H1 (cell line): ENCODE data around the gene STRIP2. TPM values are rescaled to one million over a fixed set of nuclear protein-coding genes. Genes with fewer than 3 reads are reported as not detected.

Experiments
- CTCF ChIA-PET: fragments of 300-600 bp; sonication (Branson Sonifier 250); formaldehyde crosslinking; loops from one replicate; lab custom pipeline; 2021; ENCODE audit not compliant: partially characterized antibody; lab: Charles Lee
- POLR2A ChIA-PET: fragments of 300-600 bp; sonication (Branson Sonifier 250); formaldehyde crosslinking; loops from one replicate; lab custom pipeline; 2021; ENCODE audit warnings: inconsistent platforms; ENCODE audit not compliant: partially characterized antibody; lab: Charles Lee
- DNase-seq, 2 experiments: peaks; one replicate each; pipeline versions ENCODE4 v3.0.0 to v3.0.0-alpha.2; 2010 to 2022; ENCODE audit warnings: low spot score in 2 of 2, low read depth in 1 of 2, mixed read lengths in 1 of 2
- FAIRE-seq: peaks from 2 replicates; lab custom pipeline; 2011; peaks lifted over from hg19 to GRCh38; lab: Jason Lieb, UNC
- H2AFZ ChIP-seq: 2 replicates; pipeline ENCODE4 v1.8.1; 2012; ENCODE audit warnings: low read length, inconsistent platforms
- H2AK5ac ChIP-seq: 2 replicates; pipeline ENCODE4 v1.6.1; 2013; ENCODE audit warnings: low read depth, low read length
- H2BK120ac ChIP-seq: replicated peaks from 2 replicates; pipeline ENCODE3; 2013; ENCODE audit warnings: low read depth, low read length, inconsistent platforms
- H2BK12ac ChIP-seq: 2 replicates; pipeline ENCODE4 v1.6.1; 2013; ENCODE audit warnings: low read depth, low read length
- H2BK15ac ChIP-seq: 2 replicates; pipeline ENCODE4 v1.6.1; 2013; ENCODE audit warnings: low read length
- H2BK20ac ChIP-seq: 2 replicates; pipeline ENCODE4 v1.6.1; 2013; ENCODE audit warnings: low read length
- H2BK5ac ChIP-seq: 2 replicates; pipeline ENCODE4 v1.6.1; 2013; ENCODE audit warnings: low read depth, low read length
- H3K14ac ChIP-seq: 2 replicates; pipeline ENCODE4 v1.6.1; 2013; ENCODE audit warnings: inconsistent platforms; ENCODE audit not compliant: insufficient read length
- H3K18ac ChIP-seq: 2 replicates; pipeline ENCODE4 v1.6.1; 2013; ENCODE audit warnings: low read length; ENCODE audit errors: extremely low read depth
- H3K23ac ChIP-seq: 2 replicates; pipeline ENCODE4 v1.6.1; 2013; ENCODE audit warnings: inconsistent platforms; ENCODE audit not compliant: insufficient read length
- H3K23me2 ChIP-seq: 2 replicates; pipeline ENCODE4 v1.6.1; 2013; ENCODE audit warnings: low read depth, low read length
- H3K27ac ChIP-seq: 2 replicates; pipeline ENCODE4 v1.6.1; 2011; ENCODE audit warnings: low read depth, low read length, inconsistent platforms
- H3K27me3 ChIP-seq, 4 experiments: replicated peaks in 1 of 4; 1 replicate in 1 of 4; 2 replicates in 3 of 4; pipeline versions ENCODE4 v1.6.1 to v1.8.1; 2011 to 2013; ENCODE audit warnings: low read length in 3 of 4, mild to moderate bottlenecking in 3 of 4, inconsistent platforms in 2 of 4, mixed read lengths in 2 of 4, moderate library complexity in 1 of 4; ENCODE audit not compliant: control insufficient read depth in 3 of 4, insufficient read depth in 3 of 4; ENCODE audit errors: extremely low read depth in 1 of 4
- H3K36me3 ChIP-seq, 4 experiments: 2 replicates each; pipeline versions ENCODE4 v1.6.1 to v1.8.1; 2011 to 2013; ENCODE audit warnings: mild to moderate bottlenecking in 4 of 4, low read length in 3 of 4, moderate library complexity in 2 of 4, control low read depth in 1 of 4, inconsistent platforms in 1 of 4; ENCODE audit not compliant: insufficient read depth in 4 of 4, control insufficient read depth in 2 of 4
- H3K4ac ChIP-seq: replicated peaks from 2 replicates; pipeline ENCODE3; 2013; ENCODE audit warnings: low read length, low read depth, mixed read lengths, inconsistent platforms; ENCODE audit not compliant: insufficient read length
- H3K4me1 ChIP-seq, 4 experiments: replicated peaks in 1 of 4; 1 replicate in 1 of 4; 2 replicates in 3 of 4; pipeline versions ENCODE4 v1.6.1 to v1.8.1; 2011 to 2013; ENCODE audit warnings: low read length in 3 of 4, inconsistent platforms in 2 of 4, mixed read lengths in 1 of 4; ENCODE audit not compliant: insufficient read depth in 4 of 4, control insufficient read depth in 3 of 4
- H3K4me2 ChIP-seq, 2 experiments: 2 replicates each; pipeline versions ENCODE4 v1.6.1 to v1.8.1; 2011 to 2013; ENCODE audit warnings: low read depth in 2 of 2, low read length in 2 of 2, control low read depth in 1 of 2, inconsistent platforms in 1 of 2, mild to moderate bottlenecking in 1 of 2; ENCODE audit not compliant: insufficient read depth in 1 of 2
- H3K4me3 ChIP-seq, 4 experiments: fragments of 200-600, 300-600 bp in 1 of 4; sonication (generic), shearing (Covaris generic), sonication (Bioruptor Twin) in 1 of 4; 2 replicates each; pipeline versions ENCODE4 v1.5.1 to v1.8.1; 2011 to 2016; ENCODE audit warnings: low read length in 4 of 4, low read depth in 3 of 4, control low read depth in 2 of 4, inconsistent platforms in 2 of 4, mild to moderate bottlenecking in 2 of 4, mixed read lengths in 1 of 4, moderate library complexity in 1 of 4; ENCODE audit not compliant: insufficient read depth in 2 of 4; ENCODE audit errors: extremely low read depth in 1 of 4
- H3K56ac ChIP-seq: replicated peaks from 2 replicates; pipeline ENCODE3; 2013; ENCODE audit warnings: low read depth, mild to moderate bottlenecking, mixed read lengths, low read length, inconsistent platforms; ENCODE audit not compliant: insufficient read length
- H3K79me1 ChIP-seq: 2 replicates; pipeline ENCODE4 v1.6.1; 2013; ENCODE audit warnings: low read depth, low read length, control low read depth
- H3K79me2 ChIP-seq, 2 experiments: 2 replicates each; pipeline versions ENCODE4 v1.6.1 to v1.8.1; 2012 to 2013; ENCODE audit warnings: low read length in 2 of 2, mild to moderate bottlenecking in 2 of 2, inconsistent platforms in 1 of 2; ENCODE audit not compliant: insufficient read depth in 2 of 2, control insufficient read depth in 1 of 2
- H3K9ac ChIP-seq, 4 experiments: replicated peaks in 1 of 4; 1 replicate in 1 of 4; 2 replicates in 3 of 4; pipeline versions ENCODE4 v1.6.1 to v1.8.1; 2011 to 2013; ENCODE audit warnings: low read depth in 3 of 4, low read length in 3 of 4, control low read depth in 2 of 4, mild to moderate bottlenecking in 2 of 4, moderate library complexity in 2 of 4, inconsistent platforms in 1 of 4; ENCODE audit errors: extremely low read depth in 1 of 4
- H3K9me3 ChIP-seq, 2 experiments: 2 replicates each; pipeline versions ENCODE4 v1.6.1 to v1.8.1; 2012 to 2013; ENCODE audit warnings: mild to moderate bottlenecking in 2 of 2, moderate library complexity in 2 of 2, control low read depth in 1 of 2, inconsistent platforms in 1 of 2, low read depth in 1 of 2, low read length in 1 of 2, mixed read lengths in 1 of 2; ENCODE audit not compliant: insufficient read depth in 2 of 2
- H4K20me1 ChIP-seq, 2 experiments: replicated peaks in 1 of 2; 2 replicates each; pipeline versions ENCODE3 to v1.8.1; 2011 to 2013; ENCODE audit warnings: inconsistent platforms in 2 of 2, low read length in 2 of 2, mild to moderate bottlenecking in 1 of 2; ENCODE audit not compliant: insufficient read depth in 2 of 2, control insufficient read depth in 1 of 2
- H4K5ac ChIP-seq: 2 replicates; pipeline ENCODE4 v1.6.1; 2013; ENCODE audit warnings: low read length, low read depth, mixed read lengths, inconsistent platforms; ENCODE audit not compliant: insufficient read length
- H4K8ac ChIP-seq: 2 replicates; pipeline ENCODE4 v1.8.0; 2013; ENCODE audit warnings: mild to moderate bottlenecking, moderate library complexity, low read length, inconsistent platforms; ENCODE audit not compliant: insufficient read depth; ENCODE audit errors: extremely low read depth
- H4K91ac ChIP-seq: replicated peaks from 2 replicates; pipeline ENCODE3; 2013; ENCODE audit warnings: low read length, mixed read lengths, inconsistent platforms; ENCODE audit not compliant: insufficient read length
- BACH1 ChIP-seq: IDR thresholded peaks from 2 replicates; pipeline ENCODE4 v1.6.1; 2012; ENCODE audit warnings: low read length, improper control_type of control experiment
- CEBPB ChIP-seq: IDR thresholded peaks from 2 replicates; pipeline ENCODE4 v1.6.1; 2012; ENCODE audit warnings: low read depth, low read length
- CHD1 ChIP-seq: IDR thresholded peaks from 2 replicates; pipeline ENCODE4 v1.6.1; 2012; ENCODE audit warnings: low read depth, low read length, improper control_type of control experiment
- EP300 ChIP-seq, 2 experiments: IDR thresholded peaks; 1 replicate in 1 of 2; 2 replicates in 1 of 2; pipeline ENCODE4 v1.6.1; 2011 to 2012; ENCODE audit warnings: low read depth in 2 of 2, low read length in 2 of 2, mild to moderate bottlenecking in 2 of 2, borderline replicate concordance in 1 of 2, inconsistent platforms in 1 of 2, moderate library complexity in 1 of 2
- FOSL1 ChIP-seq: IDR thresholded peaks from 2 replicates; pipeline ENCODE4 v1.6.1; 2011; ENCODE audit warnings: mild to moderate bottlenecking, low read depth, low read length, moderate library complexity; ENCODE audit not compliant: insufficient read depth
- KDM4A ChIP-seq: IDR thresholded peaks from one replicate; pipeline ENCODE4 v1.7.1; 2012; ENCODE audit warnings: low read depth, mild to moderate bottlenecking, moderate library complexity, low read length, inconsistent platforms; ENCODE audit not compliant: severe bottlenecking
- KDM5A ChIP-seq: fragments of 200-600 bp; IDR thresholded peaks from 2 replicates; pipeline ENCODE4 v1.7.1; 2012; ENCODE audit warnings: mild to moderate bottlenecking, low read length, inconsistent platforms, mixed read lengths
- MAX ChIP-seq: IDR thresholded peaks from 2 replicates; pipeline ENCODE4 v1.6.1; 2012; ENCODE audit warnings: inconsistent platforms
- POLR2AphosphoS5 ChIP-seq: IDR thresholded peaks from 2 replicates; pipeline ENCODE4 v1.6.1; 2011; ENCODE audit warnings: low read depth, low read length
- SRF ChIP-seq: IDR thresholded peaks from 2 replicates; pipeline ENCODE4 v1.6.1; 2011; ENCODE audit warnings: mild to moderate bottlenecking, low read depth, low read length, moderate library complexity
- ZNF274 ChIP-seq: IDR thresholded peaks from 2 replicates; pipeline ENCODE4 v1.7.0; 2012; ENCODE audit warnings: low read length, borderline replicate concordance; ENCODE audit errors: extremely low read depth
- WGBS, 2 experiments: shearing (Covaris generic) in 1 of 2; methylation state at CpG; one replicate each; pipeline versions ENCODE4 v1.1.6 to v1.1.7; 2013 to 2015; ENCODE audit warnings: low lambda C conversion rate in 2 of 2, mixed read lengths in 2 of 2, inconsistent platforms in 1 of 2, low coverage in 1 of 2, missing lambda C conversion rate in 1 of 2; ENCODE audit not compliant: insufficient replicate concordance in 2 of 2, insufficient coverage in 1 of 2, insufficient read length in 1 of 2; ENCODE audit errors: extremely low coverage in 1 of 2, missing lambda C conversion rate in 1 of 2; 5-methylcytosine and 5-hydroxymethylcytosine counted together
- polyA plus RNA-seq, 7 experiments: library from polyadenylated mRNA; depleted of rRNA in 3 of 7; stranded (reverse) in 5 of 7; unstranded in 2 of 7; fragments of >200 nt in 5 of 7; fragments of 200-250 nt in 2 of 7; gene quantifications; 1 replicate in 5 of 7; 2 replicates in 1 of 7; 4 replicates in 1 of 7; pipeline versions ENCODE4 v1.2.1 to v1.2.3, GENCODE V29; 2011 to 2013; ENCODE audit warnings: missing spikeins in 2 of 7, mixed read lengths in 2 of 7
- total RNA-seq: library from RNA; stranded (reverse); fragmentation: NEBNext Ultra II Directional; extraction: Animal tissue kit (Norgen Biotek cat#: 25700); gene quantifications from 2 replicates; pipeline ENCODE4 v1.2.1, GENCODE V29; 2021
- TF ChIP-seq, protein P1 (sequence below): IDR thresholded peaks from 2 replicates; pipeline ENCODE4 v1.6.1; 2011; ENCODE audit warnings: low read depth, mild to moderate bottlenecking, low read length; ENCODE audit not compliant: insufficient read depth

The STRIP2 gene
- total and polyA plus RNA-seq, 2 of the 8 experiments (the other 6 are each of a cell fraction or from before 2014, with no cell fraction given) = 5.3 to 8.2 TPM

DNA sequence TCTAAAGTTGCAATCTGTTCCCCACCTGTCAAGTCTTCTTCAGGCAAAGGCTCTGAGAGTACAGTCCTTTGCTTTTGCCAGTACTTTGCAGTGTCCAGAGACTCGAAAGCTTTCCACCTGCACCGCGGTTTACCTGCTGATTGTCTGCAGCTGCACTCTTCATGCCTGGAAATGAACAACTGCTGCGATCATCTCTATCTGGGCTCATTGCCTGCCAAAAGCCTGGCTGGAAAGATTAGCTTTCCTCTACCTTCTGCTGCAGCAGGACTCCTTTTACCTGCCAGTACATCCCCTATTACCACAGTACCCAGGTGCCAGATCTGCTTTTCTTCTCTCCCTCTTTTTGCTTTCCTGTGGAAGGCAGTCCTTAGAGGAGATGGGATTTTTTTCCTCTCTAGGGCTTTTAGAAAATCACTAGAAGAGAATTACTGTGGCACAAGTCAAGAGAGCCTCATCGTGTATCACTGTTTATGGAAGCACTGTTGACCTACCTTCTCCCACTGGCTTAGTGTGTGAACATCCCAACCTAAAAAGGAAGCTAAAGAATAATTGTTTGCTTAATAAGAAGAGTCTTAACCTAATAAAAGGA lies 2.2 kb downstream of the STRIP2 start:
- peaks cover 13% of the 10 kb centered on the region for H3K23me2 ChIP-seq
- H3K27me3 ChIP-seq = peaks cover 0 to 9% (median 3%) of the 10 kb centered on the region in 4 experiments; a peak in 3 of 7 replicates
- no peak overlapping the region for H3K9ac ChIP-seq
- no peak overlapping the region for H3K4ac ChIP-seq
- H2AK5ac ChIP-seq = no peak overlapping the region
- H3K56ac ChIP-seq = no peak overlapping the region
- H3K79me1 ChIP-seq = no peaks in the 10 kb centered on the region
- no peak overlapping the region for H3K14ac ChIP-seq
- H3K4me2 ChIP-seq = no peak overlapping the region; a peak in 1 of 4 replicates
- POLR2A ChIA-PET = interaction anchor here (1.5 kb wide), 1 partner anchor 35 kb away, joined by 3 read pairs; no protein-coding TSS in a partner anchor
- no peak overlapping the region for H4K5ac ChIP-seq
- FAIRE-seq (no peak), DNase-seq (no peak)
- H3K27ac ChIP-seq = no peak overlapping the region
- H4K91ac ChIP-seq = no peak overlapping the region
- no peak overlapping the region for H3K18ac ChIP-seq
- H2BK15ac ChIP-seq = no peak overlapping the region
- H3K4me1 ChIP-seq = peaks cover 0 to 4% (median 2%) of the 10 kb centered on the region in 4 experiments; a peak in 3 of 7 replicates
- no peak overlapping the region for H3K4me3 ChIP-seq
- peaks cover 0 to 3% of the 10 kb centered on the region in 2 experiments; a peak in 1 of 4 replicates for H3K79me2 ChIP-seq
- peaks cover 0 to 7% (median 0%) of the 10 kb centered on the region in 4 experiments; a peak in 1 of 8 replicates for H3K36me3 ChIP-seq
- H3K9me3 ChIP-seq = no peaks in the 10 kb centered on the region
- H3K23ac ChIP-seq = no peak overlapping the region
- H2BK20ac ChIP-seq = no peak overlapping the region
- H2BK120ac ChIP-seq = no peak overlapping the region
- H2BK12ac ChIP-seq = no peak overlapping the region
- WGBS, 2 experiments = 93% methylated on average over 5 of the region's 5 CpGs; no CpG with 5 or more reads in 1 of the 2 experiments
- peaks cover 3 to 5% of the 10 kb centered on the region in 2 experiments for H4K20me1 ChIP-seq
- no peak overlapping the region for H2BK5ac ChIP-seq
- no peak overlapping the region for H2AFZ ChIP-seq
- CTCF ChIA-PET = interaction anchor here (0.8 to 2.1 kb wide), 2 partner anchors 69 to 218 kb away, joined by 3 to 5 read pairs; no protein-coding TSS in a partner anchor
- no peak overlapping the region for H4K8ac ChIP-seq
- TF ChIP-seq MAX (no peak), CEBPB (no peak), KDM4A (no peak), POLR2AphosphoS5 (no peak), KDM5A (no peak), FOSL1 (no peak), ZNF274 (no peak), EP300 (IDR thresholded peaks at IDR 0.05; ENCODE audit: borderline replicate concordance in 1 of 2, low read depth in 2 of 2, low read length in 2 of 2) (no peak), SRF (no peak), BACH1 (no peak), CHD1 (no peak)
- TF ChIP-seq, protein P1, sequence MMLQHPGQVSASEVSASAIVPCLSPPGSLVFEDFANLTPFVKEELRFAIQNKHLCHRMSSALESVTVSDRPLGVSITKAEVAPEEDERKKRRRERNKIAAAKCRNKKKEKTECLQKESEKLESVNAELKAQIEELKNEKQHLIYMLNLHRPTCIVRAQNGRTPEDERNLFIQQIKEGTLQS = no peak
